ENCODE measurements around the gene SPRY1. TPM values are rescaled to one million over a fixed set of nuclear protein-coding genes. Genes with fewer than 3 reads are reported as not detected.

SPRY1 gene
- total and polyA plus RNA-seq, 2 of the 8 experiments (the other 6 are each of a cell fraction or from before 2014, with no cell fraction given) = 11.7 to 56.2 TPM

DNA sequence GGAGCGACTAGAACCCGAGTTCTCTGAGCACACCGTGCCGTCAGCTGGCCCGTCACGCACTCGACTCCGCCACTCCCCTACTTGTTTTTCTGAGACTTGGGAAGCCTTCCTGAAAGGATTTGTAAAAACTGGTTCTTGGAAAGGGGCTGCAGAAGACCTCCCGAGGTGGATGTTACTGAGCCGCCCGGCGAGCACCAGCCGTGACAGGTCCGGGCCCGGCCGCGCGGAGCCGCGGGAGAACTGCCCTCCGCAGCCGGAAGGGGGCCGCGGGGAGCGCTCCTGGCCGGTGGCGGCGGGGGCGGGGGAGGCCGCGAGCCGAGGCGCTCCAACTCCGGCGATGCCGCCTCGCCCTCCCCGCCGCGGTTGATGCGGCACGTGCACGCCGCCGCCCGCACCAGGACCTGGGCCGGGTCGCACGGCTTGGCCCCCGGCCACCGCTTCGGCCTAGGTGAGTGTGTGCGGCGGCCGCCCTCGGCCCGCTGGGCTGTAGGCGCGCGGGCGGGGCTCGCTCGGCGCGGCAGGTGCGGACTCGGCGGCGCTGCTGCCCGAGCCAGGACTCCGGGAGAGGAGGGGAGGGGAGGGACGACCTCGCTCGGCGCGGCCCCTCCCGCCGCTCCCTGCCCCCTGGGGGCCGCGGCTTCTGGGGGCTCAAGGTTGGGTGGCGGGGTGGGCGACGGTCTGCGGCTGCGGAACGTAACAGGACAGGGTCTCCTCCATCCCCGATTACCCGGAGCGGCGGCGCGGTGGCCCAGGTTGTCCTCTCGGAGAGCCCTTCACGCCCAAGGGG, 1.7 kb downstream of the SPRY1 start:
- H3K4me3 ChIP-seq (ENCODE audit: extremely low read depth in 1 of 4, insufficient read depth in 2 of 4, low read depth in 3 of 4, low read length in 4 of 4) = peak overlapping the region; percentile 57 to 81 (median 78)
- H3K27ac ChIP-seq (ENCODE audit: low read depth, low read length) = peak overlapping the region; percentile 66
- no peak overlapping the region for H2BK20ac ChIP-seq (ENCODE audit: low read length)
- H2AFZ ChIP-seq (ENCODE audit: low read length) = no peak overlapping the region
- ChIA-PET POLR2A (ENCODE audit: partially characterized antibody) (interaction anchor here (0.8 to 2.0 kb wide), 6 partner anchors 12 to 149 kb away, joined by 3 to 6 read pairs (median 4); no protein-coding TSS in a partner anchor), CTCF (ENCODE audit: partially characterized antibody) (interaction anchor here (1.4 to 2.6 kb wide), 3 partner anchors 12 to 166 kb away, joined by 4 to 6 read pairs (median 5); no protein-coding TSS in a partner anchor)
- 0 out of 2 replicates have a peak overlapping the region, but pooled peaks have one; percentile 4 for H2BK12ac ChIP-seq (ENCODE audit: low read depth, low read length)
- peak overlapping the region; percentile 72; the same call in 1 of the 2 replicates for H2BK5ac ChIP-seq (ENCODE audit: low read depth, low read length)
- H3K14ac ChIP-seq (ENCODE audit: insufficient read length) = no peak overlapping the region
- H3K23me2 ChIP-seq (ENCODE audit: low read depth, low read length) = peaks cover 8% of the 10 kb centered on the region
- H4K5ac ChIP-seq (ENCODE audit: insufficient read length, low read depth, low read length) = peak overlapping the region; percentile 79
- no peak for FAIRE-seq
- H4K20me1 ChIP-seq (replicated peaks in 1 of 2; ENCODE audit: control insufficient read depth in 1 of 2, insufficient read depth in 2 of 2, low read length in 2 of 2) = peaks cover 2 to 11% of the 10 kb centered on the region in 2 experiments
- no peak overlapping the region for H3K23ac ChIP-seq (ENCODE audit: insufficient read length)
- H4K91ac ChIP-seq (replicated peaks; ENCODE audit: insufficient read length, low read length) = peak overlapping the region; percentile 11
- H4K8ac ChIP-seq (ENCODE audit: extremely low read depth, insufficient read depth, low read length) = peak overlapping the region; percentile 89; the same call in 1 of the 2 replicates
- H3K79me2 ChIP-seq (ENCODE audit: control insufficient read depth in 1 of 2, insufficient read depth in 2 of 2, low read length in 2 of 2) = peaks cover 20 to 57% of the 10 kb centered on the region in 2 experiments
- WGBS, 2 experiments (ENCODE audit: extremely low coverage in 1 of 2, insufficient coverage in 1 of 2, insufficient read length in 1 of 2, insufficient replicate concordance in 2 of 2, low coverage in 1 of 2, low lambda C conversion rate in 2 of 2, missing lambda C conversion rate in 1 of 2) = 4% methylated on average over 22 of the region's 94 CpGs; no CpG with 5 or more reads in 1 of the 2 experiments
- H3K36me3 ChIP-seq (ENCODE audit: control insufficient read depth in 2 of 4, insufficient read depth in 4 of 4, low read length in 3 of 4) = peaks cover 9 to 20% (median 16%) of the 10 kb centered on the region in 4 experiments
- no peaks in the 10 kb centered on the region for H3K27me3 ChIP-seq (replicated peaks in 1 of 4; ENCODE audit: control insufficient read depth in 3 of 4, extremely low read depth in 1 of 4, insufficient read depth in 3 of 4, low read length in 3 of 4)
- H3K18ac ChIP-seq (ENCODE audit: extremely low read depth, low read length) = peak overlapping the region; percentile 78
- peak overlapping the region; percentile 74 to 88 for H3K4me2 ChIP-seq (ENCODE audit: insufficient read depth in 1 of 2, low read depth in 2 of 2, low read length in 2 of 2)
- peak overlapping the region; percentile 65 to 85 (median 75) for H3K9ac ChIP-seq (replicated peaks in 1 of 4; ENCODE audit: extremely low read depth in 1 of 4, low read depth in 3 of 4, low read length in 3 of 4)
- H2BK120ac ChIP-seq (replicated peaks; ENCODE audit: low read depth, low read length) = no peak overlapping the region
- H3K4ac ChIP-seq (replicated peaks; ENCODE audit: insufficient read length, low read depth, low read length) = peak overlapping the region; percentile 87
- peaks cover 0 to 9% (median 2%) of the 10 kb centered on the region in 4 experiments; a peak in 5 of 7 replicates for H3K4me1 ChIP-seq (replicated peaks in 1 of 4; ENCODE audit: control insufficient read depth in 3 of 4, insufficient read depth in 4 of 4, low read length in 3 of 4)
- peak overlapping the region; percentile 62; the same call in 1 of the 2 replicates for H2BK15ac ChIP-seq (ENCODE audit: low read length)
- no peaks in the 10 kb centered on the region for H3K9me3 ChIP-seq (ENCODE audit: insufficient read depth in 2 of 2, low read depth in 1 of 2, low read length in 1 of 2)
- H3K79me1 ChIP-seq (ENCODE audit: low read depth, low read length) = peaks cover 2% of the 10 kb centered on the region; the same call in 1 of the 2 replicates
- DNase-seq (ENCODE audit: low read depth in 1 of 2, low spot score in 2 of 2) = peak in 1 of 2 experiments; percentile 80
- H3K56ac ChIP-seq (replicated peaks; ENCODE audit: insufficient read length, low read depth, low read length) = peak overlapping the region; percentile 86
- no peak overlapping the region for H2AK5ac ChIP-seq (ENCODE audit: low read depth, low read length)
